ENCODE data around the gene PPP2R2D. TPM values are rescaled to one million over a fixed set of nuclear protein-coding genes. Genes with fewer than 3 reads are reported as not detected.

Gene PPP2R2D
- total RNA-seq, 1 experiment from 2014 or later, result 35.1 TPM

GRCh38 chr10:131944976-131945695, 44.3 kb downstream of the PPP2R2D start:
- Histone ChIP-seq H3K4me1 (ENCODE audit: insufficient read depth, low read length) (no peaks in the 10 kb centered on the region), H4K20me1 (ENCODE audit: control insufficient read depth, insufficient read depth, insufficient read length) (no peaks in the 10 kb centered on the region), H3K23ac (ENCODE audit: insufficient read length, low read depth, low read length) (no peak overlapping the region), H3K9ac (ENCODE audit: extremely low read depth, insufficient read length, low read length) (no peak overlapping the region), H2AK5ac (ENCODE audit: insufficient read length, low read length) (no peak overlapping the region), H3K56ac (ENCODE audit: insufficient read length, low read depth, low read length) (no peak overlapping the region), H2BK20ac (ENCODE audit: low read depth, low read length, poor library complexity, severe bottlenecking) (no peak overlapping the region), H3K27ac (ENCODE audit: insufficient read length, low read depth, low read length) (no peak overlapping the region), H2BK120ac (ENCODE audit: low read depth, low read length, poor library complexity, severe bottlenecking) (no peak overlapping the region), H3K18ac (ENCODE audit: insufficient read length, low read depth, low read length) (no peak overlapping the region), H2BK5ac (ENCODE audit: insufficient read length, low read length) (no peak overlapping the region), H3K4me2 (ENCODE audit: insufficient read depth, insufficient read length, low read length) (no peak overlapping the region), H3K4ac (ENCODE audit: low read depth, low read length) (no peak overlapping the region), H2BK12ac (ENCODE audit: insufficient read length, low read depth, low read length) (no peak overlapping the region), H4K91ac (ENCODE audit: insufficient read length, low read depth, low read length) (no peak overlapping the region), H3K14ac (ENCODE audit: insufficient read depth, low read length) (no peak overlapping the region), H3K79me2 (ENCODE audit: insufficient read depth, low read length) (no peaks in the 10 kb centered on the region), H3K9me3 (ENCODE audit: control insufficient read depth, low read depth, low read length) (no peaks in the 10 kb centered on the region), H3K79me1 (ENCODE audit: insufficient read depth, low read depth, low read length, poor library complexity, severe bottlenecking) (no peaks in the 10 kb centered on the region), H4K5ac (ENCODE audit: insufficient read length, low read depth, low read length) (no peak overlapping the region), H2AFZ (ENCODE audit: low read length) (no peak overlapping the region), H4K8ac (replicated peaks; ENCODE audit: insufficient read length, low read depth, low read length) (no peak overlapping the region), H3K27me3 (ENCODE audit: insufficient read depth, low read length) (no peaks in the 10 kb centered on the region), H3K23me2 (ENCODE audit: insufficient read length, low read depth, low read length, poor library complexity, severe bottlenecking) (no peaks in the 10 kb centered on the region), H3T11ph (ENCODE audit: low read length) (no peak overlapping the region), H2BK15ac (ENCODE audit: low read depth, low read length) (no peak overlapping the region)
- peaks cover 0 to 5% of the 10 kb centered on the region in 2 experiments; a peak in 3 of 4 replicates for H3K4me1 Mint-ChIP-seq
- no CpG with 5 or more reads among the region's 28 CpGs for WGBS (ENCODE audit: extremely low coverage, insufficient read length, low lambda C conversion rate)
- DNase-seq, result no peak
- no peak for TF ChIP-seq CTCF (conservative IDR thresholded peaks at IDR 0.05)
- peaks cover 56 to 80% (median 80%) of the 10 kb centered on the region in 3 experiments; a peak in 6 of 7 replicates for H3K36me3 Mint-ChIP-seq (ENCODE audit: insufficient read depth in 1 of 3, low read depth in 3 of 3)
- no peaks in the 10 kb centered on the region for H3K9me3 Mint-ChIP-seq
- no peaks in the 10 kb centered on the region for H3K27me3 Mint-ChIP-seq (ENCODE audit: low read depth)
- H3K4me3 Mint-ChIP-seq, result no peak overlapping the region
- H3K27ac Mint-ChIP-seq, result peak overlapping the region in 1 of 3 experiments; percentile 44; a peak in 1 of 7 replicates
